NCI-H1105 treated with DMSO at 0.1 percent for 48 hours (cell line): ENCODE measurements around the gene DNAJB2.
"Not testable (repeated sequence)": the region's sequence is repeated elsewhere in the genome, so short reads cannot be mapped to it uniquely, and the experiment has no call there.

Experiments used
- DNase-seq: peaks from one replicate; lab custom pipeline; 2025; lab: John Stamatoyannopoulos, UW

The DNAJB2 gene

DNA sequence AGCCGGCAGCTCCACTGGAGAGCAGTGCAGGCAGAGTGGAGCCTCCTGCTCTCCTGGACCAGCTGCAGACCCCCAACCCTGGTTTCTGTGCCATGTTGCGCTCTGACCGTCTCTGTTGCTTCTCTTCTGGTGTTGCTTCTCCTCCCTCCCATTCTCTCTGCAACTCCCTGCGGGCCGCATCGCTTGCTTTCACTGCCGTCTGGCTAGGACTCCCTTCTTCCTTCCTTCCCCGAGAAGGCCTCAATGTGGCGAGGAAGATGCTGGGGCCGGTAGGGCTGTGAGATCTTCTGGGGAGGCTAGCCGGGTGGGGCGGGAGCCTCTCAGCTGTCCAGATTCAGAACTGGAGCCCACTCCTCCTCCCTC is 6.2 kb downstream of the DNAJB2 start:
- DNase-seq = no peak

DNA sequence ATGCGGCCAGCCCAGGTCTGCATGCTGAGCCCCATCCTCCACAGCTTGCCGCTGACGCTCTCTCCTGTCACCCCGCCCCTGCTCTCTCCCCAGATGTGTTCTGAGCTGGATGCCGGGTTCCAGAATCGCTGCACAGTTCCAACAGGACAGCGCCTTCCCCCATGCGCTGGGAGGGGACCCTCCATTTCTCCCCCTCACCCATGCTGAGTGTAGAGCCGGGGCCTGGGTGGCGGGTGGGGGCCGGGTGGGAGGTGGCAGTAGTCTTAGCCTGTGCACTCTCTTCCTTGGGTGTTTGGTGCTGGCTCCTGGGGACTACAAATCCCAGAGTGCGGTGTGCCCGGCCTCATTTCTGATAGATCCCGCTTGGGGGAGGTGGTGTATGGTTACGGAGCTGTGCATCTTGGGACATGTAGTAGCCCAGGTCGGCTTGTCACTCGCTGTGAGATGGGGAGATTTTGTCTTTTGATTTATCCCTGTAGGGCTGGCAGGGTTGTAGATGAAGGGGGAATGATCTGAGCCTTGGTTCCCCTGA is 6.8 kb downstream of the DNAJB2 start:
- no peak for DNase-seq

DNA sequence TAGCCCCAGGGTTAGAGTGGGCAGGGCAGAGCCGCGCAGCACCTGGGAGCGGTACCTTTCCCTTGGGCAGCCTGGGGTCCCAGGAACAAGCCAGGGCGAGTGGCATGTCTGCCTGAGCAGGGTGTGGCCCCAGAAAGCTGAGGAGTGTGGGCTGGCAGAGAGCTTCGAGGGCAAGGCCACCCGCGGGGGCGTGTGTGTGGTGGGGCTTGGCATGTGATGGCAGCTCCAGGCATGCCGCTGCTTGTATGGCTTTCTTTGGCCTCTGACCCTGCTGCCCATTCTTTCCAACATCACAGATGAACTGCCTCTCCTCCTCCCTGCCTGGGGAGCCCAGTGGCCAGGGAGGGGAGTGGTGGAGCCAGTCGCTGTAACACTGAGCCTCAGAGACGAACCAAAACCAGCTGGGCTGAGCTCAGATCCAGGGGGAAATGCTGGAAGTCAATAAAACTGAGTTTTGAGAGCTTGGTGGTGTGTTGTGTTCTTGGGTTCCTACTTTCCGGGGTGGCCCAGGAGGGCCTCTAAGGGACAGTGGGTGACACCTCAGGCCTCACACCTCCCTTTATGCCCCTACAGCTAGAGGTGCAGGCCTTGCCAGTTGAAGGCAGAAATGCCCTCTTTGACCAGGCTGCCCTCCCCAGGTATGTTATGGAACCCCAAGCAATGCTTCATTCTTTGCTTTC is 7.4 kb downstream of the DNAJB2 start:
- no peak for DNase-seq

DNA sequence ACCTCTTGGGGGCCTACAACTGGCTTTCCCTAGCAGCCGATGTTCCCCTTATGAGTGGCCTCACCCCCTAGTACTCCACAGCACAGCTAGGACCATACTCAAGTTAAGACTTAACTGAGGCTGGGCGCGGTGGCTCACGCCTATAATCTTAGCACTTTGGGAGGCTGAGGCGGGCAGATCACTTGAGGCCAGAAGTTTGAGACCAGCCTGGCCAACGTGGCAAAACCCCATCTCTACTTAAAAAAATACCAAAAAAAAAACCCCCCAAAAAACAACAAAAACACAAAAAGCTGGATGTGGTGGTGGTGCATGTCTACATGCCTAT is 7.9 kb downstream of the DNAJB2 start:
- not testable (repeated sequence) for DNase-seq

DNA sequence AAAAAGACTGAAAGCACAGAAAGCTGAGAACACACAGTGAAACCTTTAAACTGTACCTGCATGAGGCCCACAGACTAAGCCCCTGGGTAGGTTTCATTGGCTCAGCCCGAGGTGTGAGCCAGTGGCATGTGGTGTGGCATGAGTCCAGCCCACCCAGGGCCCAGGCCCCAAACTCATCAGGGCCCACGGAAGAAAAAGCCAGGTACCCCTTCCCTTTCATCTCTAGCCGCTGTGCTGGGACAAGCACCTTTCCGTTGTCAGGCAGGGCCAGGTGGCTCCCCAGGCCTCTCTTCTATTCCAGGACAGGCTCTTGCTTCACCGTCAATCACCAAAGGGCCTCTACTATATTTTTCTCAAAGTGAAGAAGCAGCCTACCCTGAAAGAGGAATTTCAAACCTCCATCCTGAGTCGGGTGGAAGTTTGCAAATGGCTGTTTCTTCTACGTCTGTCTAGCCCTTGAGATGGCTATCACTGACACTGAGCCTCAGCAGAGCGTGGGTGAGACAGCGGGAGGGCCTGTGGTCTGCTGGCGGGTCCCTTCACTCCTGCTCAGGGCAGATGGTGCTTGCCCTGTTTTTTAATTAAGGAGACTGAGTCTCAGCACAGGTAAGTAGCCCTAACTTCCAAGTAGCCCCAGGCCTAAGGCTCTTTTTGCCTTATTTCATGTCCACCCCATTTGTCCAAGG is 8.6 kb downstream of the DNAJB2 start:
- no peak for DNase-seq

DNA sequence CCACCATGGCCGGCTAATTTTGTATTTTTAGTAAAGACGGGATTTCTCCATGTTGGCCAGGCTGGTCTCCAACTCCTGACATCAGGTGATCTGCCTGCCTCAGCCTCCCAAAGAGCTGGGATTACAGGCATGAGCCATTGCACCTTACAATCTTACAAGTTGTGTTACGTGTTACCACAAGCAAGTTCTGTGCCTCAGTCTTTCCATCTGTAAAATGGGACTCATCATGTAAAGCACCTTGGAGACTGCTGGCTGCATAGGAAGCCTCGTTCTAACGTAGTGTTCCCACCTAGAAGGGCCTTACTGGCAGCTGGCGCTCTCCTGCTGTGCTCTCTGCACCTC is 10.0 kb downstream of the DNAJB2 start:
- DNase-seq = no peak

DNA sequence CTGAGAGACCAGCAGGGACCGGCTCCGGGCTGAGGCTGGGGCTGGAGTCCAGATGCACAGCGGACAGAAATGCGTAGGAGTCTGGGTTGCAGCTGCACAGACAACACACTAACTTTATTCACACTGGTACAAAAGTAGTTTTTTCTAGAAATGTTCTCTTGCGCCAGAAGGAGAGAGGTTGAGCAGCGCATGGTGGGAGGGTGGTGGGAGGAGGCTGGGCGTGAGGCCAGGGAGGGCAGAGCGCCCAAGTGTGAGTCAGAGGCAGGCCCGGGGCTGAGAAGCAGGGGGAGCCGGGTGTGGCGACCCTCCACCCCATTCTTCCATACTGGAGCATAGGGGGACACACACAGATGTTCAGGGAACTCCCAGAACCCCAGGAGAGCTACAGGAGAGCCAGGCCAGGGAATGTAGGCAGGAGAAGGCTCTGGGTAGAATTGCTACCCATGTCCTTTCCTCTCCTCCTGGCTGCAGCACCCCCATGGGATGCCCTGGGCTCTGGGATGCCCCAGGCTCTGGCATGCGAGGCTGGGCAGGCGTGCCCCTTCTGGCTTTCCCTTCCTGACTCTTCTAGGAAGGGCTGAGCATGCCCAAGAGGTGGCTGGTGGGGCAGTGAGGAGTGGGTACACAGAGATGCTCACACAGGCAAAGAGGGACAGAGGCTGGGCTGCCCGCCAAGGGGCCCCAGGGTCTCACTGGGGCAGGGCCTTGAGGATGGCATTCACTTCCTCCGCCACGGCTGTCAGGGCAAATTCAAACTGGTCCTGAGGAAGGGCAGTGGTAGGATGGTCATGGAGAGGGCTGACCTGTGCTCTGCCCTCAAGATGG is 10.6 kb downstream of the DNAJB2 start:
- DNase-seq = no peak

DNA sequence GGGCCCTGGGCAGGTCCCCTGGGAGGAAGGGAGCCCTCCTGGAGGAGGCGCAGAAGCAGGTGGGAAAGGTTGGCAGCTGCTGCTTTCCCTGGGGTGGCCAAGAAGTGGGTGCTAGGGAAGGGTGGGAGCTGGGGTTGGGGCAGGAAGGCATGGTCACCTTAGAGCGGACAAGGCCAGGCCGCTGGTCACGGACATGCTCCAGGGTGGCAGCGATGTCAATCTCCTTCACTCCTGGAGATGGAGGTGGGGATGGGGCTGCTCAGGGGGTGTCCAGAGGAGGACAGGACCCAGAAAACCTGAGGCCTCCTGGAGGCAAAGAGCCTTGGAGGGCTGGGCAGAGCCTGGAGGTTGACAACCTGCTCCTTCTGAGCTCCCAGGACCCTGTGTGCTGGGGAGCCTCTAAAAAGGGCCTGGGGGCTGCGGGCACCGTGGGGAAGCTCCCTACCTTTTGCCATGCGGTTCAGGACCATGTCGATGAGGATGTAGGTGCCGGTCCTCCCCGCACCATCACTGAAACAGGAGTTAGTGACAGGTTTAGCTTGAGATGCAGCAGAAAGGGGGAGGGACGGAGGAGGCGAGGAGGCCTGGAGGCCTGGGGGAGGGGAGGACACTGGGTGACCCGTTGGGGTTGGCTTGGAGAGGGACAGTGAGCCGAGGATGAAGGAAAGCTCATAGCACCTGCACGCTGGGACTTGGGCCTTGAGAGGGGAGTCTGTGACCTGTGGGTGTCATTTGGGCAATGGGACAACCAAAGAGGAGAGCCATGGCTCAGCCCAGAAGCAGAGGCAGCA is 11.4 kb downstream of the DNAJB2 start:
- no peak for DNase-seq

DNA sequence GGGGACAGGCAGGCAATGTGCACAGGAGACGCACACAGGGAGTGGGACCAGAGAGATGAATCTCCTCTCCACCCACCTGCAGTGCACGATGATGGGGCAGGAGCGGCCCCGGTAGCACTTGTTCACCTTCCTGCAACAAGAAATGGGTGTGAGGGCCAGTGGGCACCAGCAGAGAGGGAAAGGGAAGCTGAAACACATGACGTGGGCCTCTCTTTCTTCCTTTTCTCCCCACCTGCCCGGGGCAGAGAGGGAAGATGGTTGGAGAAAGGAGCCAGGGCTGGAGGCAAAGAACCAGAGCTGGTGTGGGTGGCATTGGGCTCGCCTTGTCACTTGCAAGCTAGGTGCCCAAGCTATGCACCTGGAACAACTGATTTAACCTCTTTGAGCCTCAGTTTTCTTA is 12.2 kb downstream of the DNAJB2 start:
- DNase-seq = no peak

DNA sequence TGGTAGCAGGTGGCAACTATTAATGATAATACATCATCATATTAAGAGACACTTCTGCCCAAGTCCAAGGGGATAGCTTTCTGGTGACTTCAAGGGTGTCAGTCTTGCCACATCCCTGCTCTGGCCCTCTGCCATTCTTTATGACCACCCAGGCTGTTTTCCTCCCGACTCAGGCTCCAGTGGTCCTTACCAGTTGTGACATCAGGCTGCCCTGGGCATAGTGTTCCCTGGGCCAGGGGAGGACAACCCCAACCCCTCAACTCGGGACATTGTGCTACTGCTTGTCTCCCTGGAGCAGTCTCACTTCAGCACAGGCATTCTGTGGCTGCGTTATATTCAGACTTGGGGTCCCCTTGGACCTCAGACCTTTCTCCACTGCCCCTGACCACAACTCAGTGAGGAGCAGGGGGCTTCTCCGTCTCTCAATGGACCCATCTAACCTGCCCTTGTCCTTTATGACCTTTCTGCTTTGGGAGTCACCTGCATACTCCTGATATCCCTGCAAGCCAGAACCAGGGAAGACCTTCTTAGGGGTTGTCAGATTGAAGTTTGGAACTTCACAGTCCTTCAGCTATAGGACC is 12.8 kb downstream of the DNAJB2 start:
- DNase-seq = no peak

DNA sequence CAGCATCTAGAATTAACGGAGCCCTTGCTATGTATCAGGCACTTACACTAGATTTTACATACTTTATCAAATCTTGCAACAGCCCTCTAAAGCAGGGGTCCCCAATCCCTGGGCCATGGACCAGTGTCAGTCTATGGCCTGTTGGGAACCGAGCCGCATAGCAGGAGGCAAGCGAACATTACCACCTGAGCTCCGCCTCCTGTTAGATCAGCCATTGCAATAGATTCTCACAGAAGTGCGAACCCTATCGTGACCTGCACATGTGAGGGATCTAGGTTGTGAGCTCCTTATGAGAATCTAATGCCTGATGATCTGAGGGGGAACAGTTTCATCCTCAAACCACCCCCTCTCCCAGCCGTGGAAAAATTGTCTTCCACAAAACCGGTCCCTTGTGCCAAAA is 13.4 kb downstream of the DNAJB2 start:
- DNase-seq = no peak

DNA sequence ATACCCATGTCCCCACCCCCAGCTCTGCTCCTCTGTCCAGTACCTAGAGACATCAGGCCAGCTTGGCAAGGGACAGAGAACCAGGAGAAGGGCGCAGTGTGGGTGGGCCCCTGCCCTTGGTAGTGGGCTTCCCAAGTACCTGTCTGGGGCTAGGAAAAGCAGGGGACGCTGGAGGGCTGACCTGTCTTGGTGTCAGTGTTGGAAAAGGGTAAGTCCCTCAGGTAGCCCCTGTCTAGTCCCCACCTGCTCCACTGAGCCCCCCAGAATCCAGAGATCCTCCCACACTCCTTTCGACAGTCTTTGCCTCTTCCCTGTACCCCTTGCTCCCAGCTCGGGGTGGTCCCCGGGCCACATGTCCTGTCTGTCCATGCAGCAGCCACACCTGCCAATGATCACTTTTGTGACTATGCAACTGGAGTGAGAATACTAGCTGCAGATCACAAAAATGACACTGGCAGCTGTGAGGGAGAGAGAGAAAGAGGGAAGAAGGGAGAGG is 14.6 kb downstream of the DNAJB2 start:
- no peak for DNase-seq

DNA sequence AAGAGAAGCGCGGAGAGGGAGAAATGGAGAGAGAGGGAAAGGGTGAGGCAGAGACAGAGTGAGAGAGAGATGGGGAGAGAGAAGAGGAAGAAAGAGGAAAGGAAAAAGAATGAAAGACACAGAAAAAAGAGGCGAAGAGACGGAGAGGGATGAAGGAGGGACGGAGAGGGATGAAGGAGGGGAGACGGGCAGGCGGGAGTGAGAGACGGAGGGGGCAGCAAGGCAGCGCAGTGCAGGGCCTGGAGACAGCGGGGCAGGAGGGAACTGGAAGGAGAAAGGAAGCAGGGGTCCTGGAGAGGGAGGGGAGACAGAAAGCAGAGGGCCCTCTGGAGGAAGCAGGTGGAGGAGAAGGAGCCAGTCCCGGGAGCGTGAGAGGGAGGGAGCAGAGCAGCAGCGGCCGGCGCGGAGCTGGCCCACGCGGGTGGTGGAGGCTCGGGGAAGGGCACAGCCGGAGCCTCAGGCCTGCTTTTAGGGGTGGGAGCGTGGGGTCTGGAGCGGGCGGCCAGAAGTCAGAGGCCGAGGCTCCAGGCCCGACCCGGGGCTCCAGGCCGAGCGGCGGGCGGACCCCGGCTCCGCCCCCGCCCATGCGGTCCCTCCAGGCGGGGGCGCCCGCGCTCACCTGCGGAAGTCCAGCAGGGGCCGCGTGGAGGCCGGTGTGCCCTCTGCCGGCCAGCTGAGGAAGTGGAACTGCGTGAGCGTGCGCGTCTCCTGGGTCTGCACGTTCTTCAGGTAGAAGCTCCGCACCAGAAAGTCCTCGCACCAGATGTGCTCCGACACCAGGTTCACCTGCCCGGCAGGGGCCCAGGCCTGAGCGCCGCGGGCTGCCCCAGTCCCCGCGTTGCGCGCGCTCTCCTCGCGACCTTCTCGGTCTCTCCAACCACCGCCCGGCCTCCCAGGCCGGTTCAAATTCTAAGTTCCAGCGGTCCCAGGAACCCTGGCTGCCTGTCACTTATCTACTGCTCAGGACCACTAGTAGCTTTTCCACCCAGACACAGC is 15.5 kb downstream of the DNAJB2 start:
- no peak for DNase-seq

DNA sequence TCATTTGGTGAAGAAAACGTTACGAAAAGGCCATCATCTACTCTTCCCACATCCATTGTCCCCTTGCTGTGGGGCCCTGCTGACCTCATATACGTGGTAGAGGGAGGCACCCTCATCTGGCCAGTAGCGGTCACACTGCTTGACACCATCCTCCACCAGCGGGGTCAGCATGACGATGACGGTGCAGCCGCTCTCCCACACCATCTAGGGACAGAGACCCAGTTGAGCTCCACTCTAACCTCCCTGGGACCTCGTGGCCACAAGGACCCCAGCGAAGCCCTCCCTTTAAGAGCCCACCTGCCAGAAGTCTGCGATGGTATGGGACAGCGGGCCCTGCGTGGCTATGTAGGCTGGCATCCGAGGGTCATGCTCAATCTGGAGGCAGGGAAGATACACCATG is 17.0 kb downstream of the DNAJB2 start:
- no peak for DNase-seq

DNA sequence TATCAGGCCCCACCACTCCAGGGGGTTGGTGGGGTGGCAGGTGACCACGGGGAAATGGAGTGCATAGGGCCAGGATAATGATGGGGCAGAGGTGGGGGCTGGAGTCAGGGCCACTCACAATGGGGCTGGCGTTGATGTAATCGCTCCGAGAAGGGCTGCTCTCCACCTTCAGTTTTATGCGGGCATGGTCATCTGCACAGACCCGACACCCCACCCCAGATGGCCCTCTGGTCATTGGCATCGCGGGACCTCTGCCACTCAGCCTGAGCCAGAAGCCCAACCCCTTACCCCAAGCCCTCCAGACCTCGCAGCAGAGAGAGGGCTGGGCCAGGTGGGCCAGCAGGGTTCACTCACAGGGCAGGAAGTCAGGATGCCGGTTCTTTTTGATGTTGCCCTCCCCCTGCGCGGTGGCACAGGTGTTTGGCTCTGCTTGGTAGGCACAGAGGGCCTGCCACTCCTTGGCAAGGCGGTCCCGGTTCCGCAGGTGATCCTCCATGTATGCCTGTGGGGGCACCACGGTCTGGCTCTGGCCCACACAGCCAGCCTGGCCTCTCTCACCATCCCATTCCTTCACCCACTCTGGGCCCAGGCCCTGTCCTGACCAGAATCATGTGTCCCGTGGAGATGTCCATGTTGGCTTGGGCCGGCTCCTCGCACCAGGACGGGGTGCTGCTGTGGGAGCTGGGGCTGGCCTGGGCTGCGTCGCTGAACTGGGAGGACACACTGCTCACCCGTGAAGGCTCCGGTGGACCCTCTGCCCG is 17.6 kb downstream of the DNAJB2 start:
- DNase-seq = no peak

DNA sequence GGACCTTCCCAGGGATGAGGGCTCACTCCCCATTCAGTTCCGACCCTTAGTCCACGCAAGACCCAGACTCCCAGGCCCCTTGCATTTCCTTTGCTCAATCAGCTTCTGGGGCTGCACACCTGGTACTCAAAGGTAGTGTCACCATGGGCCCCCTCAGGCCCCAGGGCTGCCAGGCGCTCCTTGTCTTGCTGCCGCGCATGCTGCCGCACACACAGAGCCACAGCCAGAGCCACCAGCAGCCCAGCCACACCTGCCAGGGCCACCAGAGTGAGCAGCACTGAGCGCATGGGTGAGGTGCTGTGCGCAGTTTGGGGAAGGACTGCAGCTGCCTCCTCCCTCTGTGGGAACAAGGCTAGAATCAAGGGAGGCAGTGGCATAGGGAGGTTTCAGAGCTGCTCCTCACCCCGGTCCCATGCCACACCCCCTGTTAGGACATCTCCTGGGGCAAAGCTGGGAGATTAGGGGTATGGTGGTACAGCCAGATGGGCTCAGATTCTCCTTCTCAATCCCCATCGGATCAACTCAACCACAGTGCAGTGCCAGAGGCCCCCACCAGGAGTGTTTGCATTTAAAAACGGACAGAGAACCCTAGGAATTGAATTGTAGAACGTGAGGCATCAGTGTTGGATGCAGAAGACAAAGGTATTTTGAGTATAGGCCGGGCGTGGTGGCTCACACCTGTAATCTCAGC is 18.7 kb downstream of the DNAJB2 start:
- no peak for DNase-seq

DNA sequence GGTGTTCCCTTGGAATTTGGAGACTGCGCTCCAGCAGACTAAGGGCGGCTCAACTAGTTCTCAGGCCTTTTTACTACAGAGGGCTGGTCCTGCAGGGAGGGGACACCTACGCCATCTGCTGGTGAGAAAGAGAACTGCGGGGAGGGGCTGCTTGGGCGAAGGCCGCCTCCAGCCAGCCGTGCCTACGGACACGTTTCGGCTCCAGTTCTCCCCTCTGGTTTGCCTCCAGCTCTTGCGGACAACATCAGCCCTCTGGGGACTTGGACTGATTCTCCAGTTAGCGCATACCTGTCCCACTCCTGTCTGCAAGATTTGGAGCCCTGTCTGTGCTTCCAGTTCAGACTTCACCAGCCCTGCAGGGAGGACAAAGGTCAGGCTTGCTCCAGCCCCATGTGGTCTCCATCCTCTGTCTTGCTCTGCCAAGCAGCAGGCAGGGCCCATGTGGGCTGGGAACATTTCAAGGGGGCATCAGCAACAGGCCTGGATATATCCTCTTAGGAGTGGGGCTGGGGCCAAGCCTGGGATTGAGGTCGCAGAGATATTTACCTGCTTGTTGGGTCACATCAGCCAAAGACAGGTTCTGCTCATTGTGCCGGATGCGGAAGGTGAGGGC is 19.7 kb downstream of the DNAJB2 start:
- peak; percentile 31 for DNase-seq

DNA sequence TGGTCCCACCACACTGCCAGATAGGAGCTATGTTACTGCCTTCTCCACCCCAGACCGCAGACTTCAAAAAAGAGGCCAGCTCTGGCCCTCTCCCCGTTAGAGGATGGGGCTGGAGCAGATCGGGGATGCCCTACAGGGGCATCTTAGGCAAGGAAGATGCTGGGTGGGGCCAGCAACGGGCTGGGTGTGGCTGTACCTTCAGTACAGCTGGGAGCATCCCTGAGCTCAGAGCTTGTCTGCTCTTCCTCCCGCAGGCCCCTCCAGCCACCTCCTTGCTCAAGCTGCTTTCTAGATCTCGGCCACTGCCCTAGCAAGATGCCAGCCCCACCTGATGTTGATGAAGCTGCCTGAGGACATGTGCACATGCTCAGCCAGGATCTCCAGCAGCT is 20.2 kb downstream of the DNAJB2 start:
- no peak for DNase-seq

DNA sequence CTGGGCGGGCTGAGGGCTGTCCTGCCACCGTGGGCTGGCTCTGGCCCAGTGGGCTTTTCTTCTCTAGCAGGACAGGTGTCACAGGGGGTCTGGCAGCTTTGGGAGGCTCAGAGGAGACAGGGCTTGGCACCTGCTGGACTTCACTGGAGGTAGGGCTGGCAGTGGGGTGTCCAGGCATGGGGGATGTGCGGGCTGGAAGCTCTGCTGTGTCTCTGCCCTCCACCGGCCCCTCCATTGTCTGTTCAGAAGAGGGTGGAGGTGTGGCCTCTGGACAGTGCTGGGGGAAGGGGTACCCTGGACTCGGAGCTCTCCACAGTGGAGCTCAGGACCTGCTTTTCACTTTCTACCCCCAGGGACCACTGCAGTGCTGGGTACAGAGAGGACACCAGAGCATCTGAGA is 20.9 kb downstream of the DNAJB2 start:
- DNase-seq = no peak
